ENCODE measurements around the gene MYADM. TPM values are rescaled to one million over a fixed set of nuclear protein-coding genes. Genes with fewer than 3 reads are reported as not detected.

MYADM gene
- total RNA-seq, 4 donors from 2014 or later: 4.5 to 12.6 (median 8.8) TPM

DNA sequence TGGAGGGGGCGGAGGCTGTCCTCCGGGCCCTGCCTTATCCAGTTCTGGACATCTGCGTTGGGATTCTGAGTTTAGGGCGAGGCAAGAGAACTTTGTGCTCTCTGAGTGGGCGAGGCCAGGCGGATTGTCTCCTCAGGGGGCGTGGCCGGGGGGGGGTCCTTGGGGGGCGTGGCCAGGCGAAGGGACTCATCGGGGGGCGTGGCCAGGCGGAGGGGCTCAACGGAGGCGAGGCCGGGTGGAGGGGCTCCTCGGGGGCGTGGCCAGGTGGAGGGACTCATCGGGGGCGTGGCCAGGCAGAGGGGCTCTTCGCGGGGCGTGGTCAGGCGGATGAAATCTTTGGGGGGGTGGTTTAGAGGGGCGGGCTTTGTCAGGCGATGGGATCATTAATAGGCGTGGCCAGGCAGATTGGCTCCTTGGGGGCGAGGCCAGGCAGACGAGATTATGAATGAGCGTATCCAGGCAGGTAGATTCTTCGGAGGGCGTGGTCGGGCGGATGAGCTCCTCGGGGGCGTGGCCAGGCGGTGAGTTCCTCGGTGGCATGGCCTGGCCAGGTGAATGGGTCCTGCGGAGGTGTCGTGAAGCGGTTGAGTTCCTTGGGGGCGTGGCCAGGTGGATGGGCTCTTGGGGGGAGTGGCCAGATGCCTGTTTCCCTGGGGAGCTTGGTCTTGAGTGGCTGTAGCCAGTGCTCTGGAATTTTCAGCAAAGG lies 31.1 kb downstream of the MYADM start:
- H3K27ac ChIP-seq: no peak overlapping the region
- H3K4me3 ChIP-seq: no peak overlapping the region
- in situ Hi-C loops (cut with MboI; ENCODE audit: low sequenced_read_pairs in 4 of 4): no loop called here
- no peaks in the 10 kb centered on the region for H3K9me3 ChIP-seq
- no peaks in the 10 kb centered on the region for H3K36me3 ChIP-seq
- H3K27me3 ChIP-seq: peaks cover 22 to 31% (median 29%) of the 10 kb centered on the region in 3 donors
- no peaks in the 10 kb centered on the region for H3K4me1 ChIP-seq
- TF ChIP-seq POLR2A (IDR thresholded peaks at IDR 0.05): no peak
- intact Hi-C loops (cut with DNase I; ENCODE audit: low total_unique reads): no loop called here
- ATAC-seq: no peak
- no peak for DNase-seq

DNA sequence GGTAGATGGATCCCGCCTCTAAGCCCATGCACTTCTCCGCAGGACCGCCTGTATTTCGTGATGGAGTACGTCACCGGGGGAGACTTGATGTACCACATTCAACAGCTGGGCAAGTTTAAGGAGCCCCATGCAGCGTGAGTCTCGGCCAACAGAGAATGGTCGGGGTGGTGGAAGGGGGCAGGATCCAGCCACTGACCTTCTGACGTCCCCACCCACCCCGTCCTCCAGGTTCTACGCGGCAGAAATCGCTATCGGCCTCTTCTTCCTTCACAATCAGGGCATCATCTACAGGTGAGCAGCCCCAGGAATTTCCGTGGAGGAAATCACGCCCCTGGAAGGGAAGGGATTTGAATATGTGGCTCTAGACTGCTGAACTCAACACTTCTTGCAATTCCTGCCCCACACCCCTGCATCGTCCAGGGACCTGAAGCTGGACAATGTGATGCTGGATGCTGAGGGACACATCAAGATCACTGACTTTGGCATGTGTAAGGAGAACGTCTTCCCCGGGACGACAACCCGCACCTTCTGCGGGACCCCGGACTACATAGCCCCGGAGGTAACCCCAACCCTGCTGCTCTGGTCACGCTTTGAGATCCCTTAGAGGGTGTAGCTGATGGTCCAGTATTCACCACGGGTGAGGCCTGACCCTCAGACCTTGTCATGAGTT lies 32.6 kb downstream of the MYADM start:
- Histone ChIP-seq H3K27me3 (peaks cover 16 to 32% (median 21%) of the 10 kb centered on the region in 3 donors), H3K36me3 (no peaks in the 10 kb centered on the region), H3K27ac (no peak overlapping the region), H3K4me3 (no peak overlapping the region), H3K9me3 (no peaks in the 10 kb centered on the region), H3K4me1 (no peaks in the 10 kb centered on the region)
- intact Hi-C loops (cut with DNase I; ENCODE audit: low total_unique reads) (no loop called here), in situ Hi-C loops (cut with MboI; ENCODE audit: low sequenced_read_pairs in 4 of 4) (loop anchor here in 2 of 4 donors (5.0 to 10.0 kb wide), 2 partner anchors 122 to 124 kb away; no protein-coding TSS in a partner anchor)
- DNase-seq (no peak), ATAC-seq (no peak)
- TF ChIP-seq, protein P1, sequence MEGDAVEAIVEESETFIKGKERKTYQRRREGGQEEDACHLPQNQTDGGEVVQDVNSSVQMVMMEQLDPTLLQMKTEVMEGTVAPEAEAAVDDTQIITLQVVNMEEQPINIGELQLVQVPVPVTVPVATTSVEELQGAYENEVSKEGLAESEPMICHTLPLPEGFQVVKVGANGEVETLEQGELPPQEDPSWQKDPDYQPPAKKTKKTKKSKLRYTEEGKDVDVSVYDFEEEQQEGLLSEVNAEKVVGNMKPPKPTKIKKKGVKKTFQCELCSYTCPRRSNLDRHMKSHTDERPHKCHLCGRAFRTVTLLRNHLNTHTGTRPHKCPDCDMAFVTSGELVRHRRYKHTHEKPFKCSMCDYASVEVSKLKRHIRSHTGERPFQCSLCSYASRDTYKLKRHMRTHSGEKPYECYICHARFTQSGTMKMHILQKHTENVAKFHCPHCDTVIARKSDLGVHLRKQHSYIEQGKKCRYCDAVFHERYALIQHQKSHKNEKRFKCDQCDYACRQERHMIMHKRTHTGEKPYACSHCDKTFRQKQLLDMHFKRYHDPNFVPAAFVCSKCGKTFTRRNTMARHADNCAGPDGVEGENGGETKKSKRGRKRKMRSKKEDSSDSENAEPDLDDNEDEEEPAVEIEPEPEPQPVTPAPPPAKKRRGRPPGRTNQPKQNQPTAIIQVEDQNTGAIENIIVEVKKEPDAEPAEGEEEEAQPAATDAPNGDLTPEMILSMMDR (IDR thresholded peaks at IDR 0.05 in 4 of 5, conservative IDR thresholded peaks at IDR 0.05 in 1 of 5): no peak
- no peak for TF ChIP-seq POLR2A (IDR thresholded peaks at IDR 0.05)

DNA sequence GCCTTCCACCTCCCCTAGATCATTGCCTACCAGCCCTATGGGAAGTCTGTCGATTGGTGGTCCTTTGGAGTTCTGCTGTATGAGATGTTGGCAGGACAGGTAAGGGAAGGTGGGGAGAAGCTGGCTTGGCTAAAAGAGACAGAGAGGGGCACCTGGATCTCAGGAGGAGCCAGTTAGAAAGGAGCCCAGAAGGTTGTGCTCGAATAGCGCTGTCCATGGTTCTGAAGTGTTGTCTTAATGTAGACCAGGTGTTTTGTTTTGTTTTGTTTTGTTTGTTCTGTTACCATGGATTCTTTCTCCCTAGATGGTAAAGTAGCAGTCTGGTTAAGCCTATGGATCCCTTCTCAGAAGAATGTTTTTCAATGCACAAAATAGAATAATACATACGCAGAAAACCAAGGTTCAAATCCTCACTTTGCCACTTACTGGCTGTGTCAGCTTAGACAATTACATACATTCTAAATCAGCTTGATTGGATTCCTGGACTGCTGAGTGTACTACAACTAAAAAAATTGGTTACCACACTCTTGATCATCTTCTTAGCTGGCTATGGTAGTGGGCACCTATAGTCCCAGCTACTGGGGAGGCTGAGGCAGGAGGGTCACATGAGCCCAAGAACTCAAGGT lies 35.5 kb downstream of the MYADM start:
- TF ChIP-seq, protein P1 (IDR thresholded peaks at IDR 0.05 in 4 of 5, conservative IDR thresholded peaks at IDR 0.05 in 1 of 5): no peak
- no peak overlapping the region for H3K27ac ChIP-seq
- no peak for ATAC-seq
- no peaks in the 10 kb centered on the region for H3K9me3 ChIP-seq
- peaks cover 20 to 31% (median 23%) of the 10 kb centered on the region in 3 donors for H3K27me3 ChIP-seq
- peaks cover 0 to under 1% of the 10 kb centered on the region in 2 donors for H3K4me1 ChIP-seq
- intact Hi-C loops (cut with DNase I; ENCODE audit: low total_unique reads) (no loop called here), in situ Hi-C loops (cut with MboI; ENCODE audit: low sequenced_read_pairs in 4 of 4) (loop anchor here in 2 of 4 donors (5.0 to 10.0 kb wide), 2 partner anchors 119 to 122 kb away; no protein-coding TSS in a partner anchor)
- H3K36me3 ChIP-seq: no peaks in the 10 kb centered on the region
- H3K4me3 ChIP-seq: no peak overlapping the region
- no peak for DNase-seq

DNA sequence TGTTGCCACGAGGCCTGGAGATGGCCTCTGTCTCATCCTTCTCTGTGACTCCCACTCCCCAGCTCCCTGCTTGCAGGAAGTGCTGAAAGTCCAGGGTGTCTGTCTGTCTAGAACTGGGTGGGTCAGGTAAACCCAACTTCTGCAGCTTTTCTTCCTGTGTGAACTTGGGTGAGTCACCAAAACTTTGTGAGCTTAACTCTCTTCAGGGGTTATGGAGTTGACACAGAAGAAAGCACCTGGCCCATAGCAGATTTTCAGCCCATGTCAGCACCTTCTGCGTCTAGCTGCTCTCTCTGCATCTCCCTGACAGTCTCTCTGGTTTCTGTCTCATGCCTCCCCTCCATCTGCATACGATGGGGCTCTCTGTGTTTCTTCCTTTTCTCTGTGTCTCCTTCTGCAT lies 37.2 kb downstream of the MYADM start:
- TF ChIP-seq, protein P1 (IDR thresholded peaks at IDR 0.05 in 4 of 5, conservative IDR thresholded peaks at IDR 0.05 in 1 of 5): no peak
- TF ChIP-seq POLR2A (IDR thresholded peaks at IDR 0.05): no peak
- no peak for DNase-seq
- Histone ChIP-seq H3K4me3 (no peak overlapping the region), H3K4me1 (peaks cover 0 to 3% of the 10 kb centered on the region in 2 donors), H3K9me3 (no peaks in the 10 kb centered on the region), H3K27me3 (peaks cover 34 to 37% (median 35%) of the 10 kb centered on the region in 3 donors), H3K27ac (no peak overlapping the region), H3K36me3 (no peaks in the 10 kb centered on the region)
- in situ Hi-C loops (cut with MboI; ENCODE audit: low sequenced_read_pairs in 4 of 4) (loop anchor here in 2 of 4 donors (5.0 to 10.0 kb wide), 2 partner anchors 117 to 120 kb away; no protein-coding TSS in a partner anchor), intact Hi-C loops (cut with DNase I; ENCODE audit: low total_unique reads) (no loop called here)
- ATAC-seq: no peak

DNA sequence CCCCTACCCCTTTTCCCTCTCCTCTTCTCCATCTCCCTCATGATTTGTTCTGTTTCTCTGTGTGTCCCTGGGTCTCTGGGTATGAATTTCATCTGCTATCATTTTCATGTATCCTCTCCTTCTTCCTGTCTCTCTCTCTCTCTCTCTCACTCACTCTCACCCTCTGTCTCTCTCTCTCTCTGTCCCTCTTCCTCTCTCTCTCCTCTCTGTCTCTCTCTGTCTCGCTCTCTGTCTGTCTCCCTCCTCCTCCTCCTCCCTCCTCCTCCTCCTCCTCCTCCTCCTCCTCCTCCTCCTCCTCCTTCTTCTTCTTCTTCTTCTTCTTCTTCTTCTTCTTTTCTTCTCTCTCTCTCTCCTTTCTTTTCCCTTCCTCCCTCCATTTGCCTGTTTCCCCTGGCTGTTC lies 38.1 kb downstream of the MYADM start:
- Histone ChIP-seq H3K4me3 (no peak overlapping the region), H3K27ac (no peak overlapping the region), H3K36me3 (no peaks in the 10 kb centered on the region), H3K4me1 (peaks cover 0 to 3% of the 10 kb centered on the region in 2 donors), H3K27me3 (peaks cover 42 to 46% (median 44%) of the 10 kb centered on the region in 3 donors), H3K9me3 (no peaks in the 10 kb centered on the region)
- intact Hi-C loops (cut with DNase I; ENCODE audit: low total_unique reads) (no loop called here), in situ Hi-C loops (cut with MboI; ENCODE audit: low sequenced_read_pairs in 4 of 4) (loop anchor here in 1 of 4 donors (10.0 kb wide), 1 partner anchor 119 kb away; no protein-coding TSS in a partner anchor)
- TF ChIP-seq, protein P1 (IDR thresholded peaks at IDR 0.05 in 4 of 5, conservative IDR thresholded peaks at IDR 0.05 in 1 of 5): no peak
- no peak for TF ChIP-seq POLR2A (IDR thresholded peaks at IDR 0.05)
- DNase-seq: no peak
- ATAC-seq: no peak
